Measurements from ENCODE around the gene WFIKKN2. TPM values are rescaled to one million over a fixed set of nuclear protein-coding genes. Genes with fewer than 3 reads are reported as not detected.

Gene WFIKKN2
- total RNA-seq, 1 experiment from 2014 or later = 0.11 TPM

GRCh38 chr17:50824429-50824828 is 11.0 kb upstream of the WFIKKN2 start (continued):
- no peak for TF ChIP-seq HMGXB4 (CRISPR knock-in tag; IDR thresholded peaks at IDR 0.05)

GRCh38 chr17:50825188-50825587 is 10.2 kb upstream of the WFIKKN2 start:
- no peak for TF ChIP-seq ZNF512 (CRISPR knock-in tag; IDR thresholded peaks at IDR 0.05; ENCODE audit: borderline replicate concordance)
- TF ChIP-seq MXD4 (CRISPR knock-in tag; IDR thresholded peaks at IDR 0.05; ENCODE audit: borderline replicate concordance) = no peak
- TF ChIP-seq FOXK1 (CRISPR knock-in tag; IDR thresholded peaks at IDR 0.05) = no peak
- no peak for TF ChIP-seq MLX (CRISPR knock-in tag; IDR thresholded peaks at IDR 0.05)
- TF ChIP-seq ZSCAN18 (CRISPR knock-in tag; IDR thresholded peaks at IDR 0.05) = no peak
- TF ChIP-seq SMAD4 (CRISPR knock-in tag; IDR thresholded peaks at IDR 0.05) = no peak
- no peak for TF ChIP-seq GABPB1 (CRISPR knock-in tag; IDR thresholded peaks at IDR 0.05)
- no peak for TF ChIP-seq ATF1 (CRISPR knock-in tag; IDR thresholded peaks at IDR 0.05)
- no peak for TF ChIP-seq MYBL2 (CRISPR knock-in tag; IDR thresholded peaks at IDR 0.05)
- TF ChIP-seq PREB (CRISPR knock-in tag; IDR thresholded peaks at IDR 0.05; ENCODE audit: borderline replicate concordance) = no peak
- no peak for TF ChIP-seq ZNF532 (CRISPR knock-in tag; IDR thresholded peaks at IDR 0.05; ENCODE audit: borderline replicate concordance)
- no peak for TF ChIP-seq KAT7 (CRISPR knock-in tag; IDR thresholded peaks at IDR 0.05; ENCODE audit: borderline replicate concordance)
- no peak for TF ChIP-seq ZBTB43 (CRISPR knock-in tag; IDR thresholded peaks at IDR 0.05)
- no peak for TF ChIP-seq CDX4 (CRISPR knock-in tag; IDR thresholded peaks at IDR 0.05; ENCODE audit: borderline replicate concordance)
- TF ChIP-seq OVOL2 (CRISPR knock-in tag; IDR thresholded peaks at IDR 0.05; ENCODE audit: borderline replicate concordance) = no peak
- no peak for TF ChIP-seq STAT6 (CRISPR knock-in tag; conservative IDR thresholded peaks at IDR 0.05; ENCODE audit: low read depth)
- TF ChIP-seq IRF2 (CRISPR knock-in tag; IDR thresholded peaks at IDR 0.05; ENCODE audit: borderline replicate concordance, low read depth) = no peak
- ATAC-seq (no peak), DNase-seq (ENCODE audit: low spot score) (no peak)
- Mint-ChIP-seq H3K27me3 (ENCODE audit: low read depth) (no peaks in the 10 kb centered on the region), H3K9me3 (peaks cover 13% of the 10 kb centered on the region), H3K4me1 (peaks cover 20% of the 10 kb centered on the region), H3K4me3 (no peak overlapping the region), H3K36me3 (no peaks in the 10 kb centered on the region), H3K27ac (no peak overlapping the region)
- CTCF ChIA-PET = no interaction called here
- POLR2A ChIA-PET = interaction anchor here (0.6 kb wide), 1 partner anchor 35 kb away, joined by 3 read pairs; no protein-coding TSS in a partner anchor
